KMS-11 (cell line): ENCODE data around the gene PGBD5.

Source experiments
- H2AFZ ChIP-seq: fragments of 200-600 bp; sonication (generic); 2 replicates; pipeline ENCODE4 v1.6.1; 2016; ENCODE audit warnings: antibody characterized with exemption, mixed run types, low read depth
- H3K27ac ChIP-seq: fragments of 200-600 bp; sonication (generic); 2 replicates; pipeline ENCODE4 v1.6.1; 2016; ENCODE audit warnings: mild to moderate bottlenecking, mixed run types
- H3K27me3 ChIP-seq: fragments of 200-600 bp; sonication (generic); 2 replicates; pipeline ENCODE4 v1.6.1; 2017; ENCODE audit warnings: mild to moderate bottlenecking, low read depth, mixed run types, moderate library complexity; ENCODE audit not compliant: insufficient read depth
- H3K36me3 ChIP-seq: fragments of 200-600 bp; sonication (generic); 2 replicates; pipeline ENCODE4 v1.6.1; 2017; ENCODE audit warnings: mild to moderate bottlenecking, mixed run types; ENCODE audit not compliant: insufficient read depth
- H3K4me1 ChIP-seq: fragments of 200-600 bp; sonication (generic); 2 replicates; pipeline ENCODE4 v1.6.1; 2016; ENCODE audit warnings: mild to moderate bottlenecking, low read depth, mixed run types; ENCODE audit not compliant: poor library complexity, severe bottlenecking
- H3K4me2 ChIP-seq: fragments of 200-600 bp; sonication (generic); 2 replicates; pipeline ENCODE4 v1.7.0; 2016; ENCODE audit warnings: mild to moderate bottlenecking, mixed run types
- H3K4me3 ChIP-seq: fragments of 200-600 bp; sonication (generic); IDR thresholded peaks from 2 replicates; pipeline ENCODE4 v1.6.1; 2017; ENCODE audit warnings: low read depth, low read length, mixed read lengths; ENCODE audit not compliant: insufficient read depth
- H3K79me2 ChIP-seq: fragments of 200-600 bp; sonication (generic); 2 replicates; pipeline ENCODE4 v1.6.1; 2016; ENCODE audit warnings: low read depth, mixed run types; ENCODE audit not compliant: insufficient read depth
- H3K9ac ChIP-seq: fragments of 200-600 bp; sonication (generic); 2 replicates; pipeline ENCODE4 v1.6.1; 2016; ENCODE audit warnings: mild to moderate bottlenecking, mixed run types
- H4K20me1 ChIP-seq: fragments of 200-600 bp; sonication (generic); 2 replicates; pipeline ENCODE4 v1.6.1; 2016; ENCODE audit warnings: mild to moderate bottlenecking, mixed run types; ENCODE audit not compliant: insufficient read depth
- CTCF ChIP-seq: fragments of 200-600 bp; sonication (generic); conservative IDR thresholded peaks from 2 replicates; pipeline ENCODE4 v1.6.1; 2017; ENCODE audit warnings: low read depth, mild to moderate bottlenecking, antibody characterized with exemption, low read length, moderate library complexity, mixed read lengths

The PGBD5 gene

GRCh38 chr1:230350208-230350921 is 75.8 kb downstream of the PGBD5 start:
- no peaks in the 10 kb centered on the region for H3K79me2 ChIP-seq
- no peaks in the 10 kb centered on the region for H3K4me1 ChIP-seq
- H3K4me2 ChIP-seq, result no peak overlapping the region
- no peaks in the 10 kb centered on the region for H3K27me3 ChIP-seq
- H3K9ac ChIP-seq, result no peak overlapping the region
- H3K4me3 ChIP-seq, result no peak overlapping the region
- H3K27ac ChIP-seq, result no peak overlapping the region
- H2AFZ ChIP-seq, result no peak overlapping the region
- no peaks in the 10 kb centered on the region for H4K20me1 ChIP-seq
- H3K36me3 ChIP-seq, result no peaks in the 10 kb centered on the region
- TF ChIP-seq CTCF, result no peak

- Histone ChIP-seq H3K4me2 (no peak overlapping the region), H3K79me2 (no peaks in the 10 kb centered on the region), H3K4me1 (no peaks in the 10 kb centered on the region), H3K4me3 (no peak overlapping the region), H2AFZ (no peak overlapping the region), H3K27ac (no peak overlapping the region), H3K9ac (no peak overlapping the region), H3K36me3 (no peaks in the 10 kb centered on the region), H4K20me1 (no peaks in the 10 kb centered on the region), H3K27me3 (no peaks in the 10 kb centered on the region)
- TF ChIP-seq CTCF, result no peak
Measured at GRCh38 chr1:230349020-230349393, 77.1 kb downstream of the PGBD5 start.

GRCh38 chr1:230348386-230349019 is 77.6 kb downstream of the PGBD5 start:
- no peaks in the 10 kb centered on the region for H3K36me3 ChIP-seq
- H3K4me3 ChIP-seq, result no peak overlapping the region
- H3K27me3 ChIP-seq, result no peaks in the 10 kb centered on the region
- no peak for TF ChIP-seq CTCF
- H4K20me1 ChIP-seq, result no peaks in the 10 kb centered on the region
- no peaks in the 10 kb centered on the region for H3K79me2 ChIP-seq
- H2AFZ ChIP-seq, result no peak overlapping the region
- H3K9ac ChIP-seq, result no peak overlapping the region
- H3K27ac ChIP-seq, result no peak overlapping the region
- H3K4me2 ChIP-seq, result no peak overlapping the region
- H3K4me1 ChIP-seq, result no peaks in the 10 kb centered on the region

GRCh38 chr1:230347896-230348295 is 78.2 kb downstream of the PGBD5 start:
- H3K27ac ChIP-seq, result no peak overlapping the region
- no peak overlapping the region for H3K4me3 ChIP-seq
- no peaks in the 10 kb centered on the region for H3K36me3 ChIP-seq
- H2AFZ ChIP-seq, result no peak overlapping the region
- no peak overlapping the region for H3K4me2 ChIP-seq
- no peak for TF ChIP-seq CTCF
- H3K79me2 ChIP-seq, result no peaks in the 10 kb centered on the region
- H3K9ac ChIP-seq, result no peak overlapping the region
- no peaks in the 10 kb centered on the region for H4K20me1 ChIP-seq
- no peaks in the 10 kb centered on the region for H3K27me3 ChIP-seq
- H3K4me1 ChIP-seq, result no peaks in the 10 kb centered on the region
